Measurements from ENCODE around the gene GPSM1. TPM values are rescaled to one million over a fixed set of nuclear protein-coding genes. Genes with fewer than 3 reads are reported as not detected.
A peak's percentile ranks its signal among the peaks of the same experiment; 100 is the strongest.

Gene GPSM1
- total and polyA plus RNA-seq, 3 donors from 2014 or later = 33.5 to 101 (median 84.4) TPM

GRCh38 chr9:136363106-136363948 lies 36.0 kb downstream of the GPSM1 start, which contains the start of gene DNLZ:
TSS of gene DNLZ (minus strand) at chr9:136363744. CDS start at chr9:136363714, 30 bp downstream.
- no peaks in the 10 kb centered on the region for H3K27me3 ChIP-seq
- WGBS, 2 donors = 1 to 3% methylated on average over 11 to 94 of the region's 97 CpGs
- H3K36me3 ChIP-seq (ENCODE audit: low read depth, missing control alignments) = no peaks in the 10 kb centered on the region
- no peak for TF ChIP-seq POLR2A (IDR thresholded peaks at IDR 0.05)
- TF ChIP-seq, protein P1, sequence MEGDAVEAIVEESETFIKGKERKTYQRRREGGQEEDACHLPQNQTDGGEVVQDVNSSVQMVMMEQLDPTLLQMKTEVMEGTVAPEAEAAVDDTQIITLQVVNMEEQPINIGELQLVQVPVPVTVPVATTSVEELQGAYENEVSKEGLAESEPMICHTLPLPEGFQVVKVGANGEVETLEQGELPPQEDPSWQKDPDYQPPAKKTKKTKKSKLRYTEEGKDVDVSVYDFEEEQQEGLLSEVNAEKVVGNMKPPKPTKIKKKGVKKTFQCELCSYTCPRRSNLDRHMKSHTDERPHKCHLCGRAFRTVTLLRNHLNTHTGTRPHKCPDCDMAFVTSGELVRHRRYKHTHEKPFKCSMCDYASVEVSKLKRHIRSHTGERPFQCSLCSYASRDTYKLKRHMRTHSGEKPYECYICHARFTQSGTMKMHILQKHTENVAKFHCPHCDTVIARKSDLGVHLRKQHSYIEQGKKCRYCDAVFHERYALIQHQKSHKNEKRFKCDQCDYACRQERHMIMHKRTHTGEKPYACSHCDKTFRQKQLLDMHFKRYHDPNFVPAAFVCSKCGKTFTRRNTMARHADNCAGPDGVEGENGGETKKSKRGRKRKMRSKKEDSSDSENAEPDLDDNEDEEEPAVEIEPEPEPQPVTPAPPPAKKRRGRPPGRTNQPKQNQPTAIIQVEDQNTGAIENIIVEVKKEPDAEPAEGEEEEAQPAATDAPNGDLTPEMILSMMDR (IDR thresholded peaks at IDR 0.05) = peak; percentile 99
- intact Hi-C loops (cut with DNase I; ENCODE audit: low total_unique reads) = no loop called here
- H3K4me3 ChIP-seq = peak within 1 kb of the TSS; percentile 71 to 96
- H3K27ac ChIP-seq = peak within 1 kb of the TSS; percentile 70 to 94
- DNase-seq = peak; percentile 97
- no peaks in the 10 kb centered on the region for H3K9me3 ChIP-seq
- peaks cover 7% of the 10 kb centered on the region for H3K4me1 ChIP-seq

DNA sequence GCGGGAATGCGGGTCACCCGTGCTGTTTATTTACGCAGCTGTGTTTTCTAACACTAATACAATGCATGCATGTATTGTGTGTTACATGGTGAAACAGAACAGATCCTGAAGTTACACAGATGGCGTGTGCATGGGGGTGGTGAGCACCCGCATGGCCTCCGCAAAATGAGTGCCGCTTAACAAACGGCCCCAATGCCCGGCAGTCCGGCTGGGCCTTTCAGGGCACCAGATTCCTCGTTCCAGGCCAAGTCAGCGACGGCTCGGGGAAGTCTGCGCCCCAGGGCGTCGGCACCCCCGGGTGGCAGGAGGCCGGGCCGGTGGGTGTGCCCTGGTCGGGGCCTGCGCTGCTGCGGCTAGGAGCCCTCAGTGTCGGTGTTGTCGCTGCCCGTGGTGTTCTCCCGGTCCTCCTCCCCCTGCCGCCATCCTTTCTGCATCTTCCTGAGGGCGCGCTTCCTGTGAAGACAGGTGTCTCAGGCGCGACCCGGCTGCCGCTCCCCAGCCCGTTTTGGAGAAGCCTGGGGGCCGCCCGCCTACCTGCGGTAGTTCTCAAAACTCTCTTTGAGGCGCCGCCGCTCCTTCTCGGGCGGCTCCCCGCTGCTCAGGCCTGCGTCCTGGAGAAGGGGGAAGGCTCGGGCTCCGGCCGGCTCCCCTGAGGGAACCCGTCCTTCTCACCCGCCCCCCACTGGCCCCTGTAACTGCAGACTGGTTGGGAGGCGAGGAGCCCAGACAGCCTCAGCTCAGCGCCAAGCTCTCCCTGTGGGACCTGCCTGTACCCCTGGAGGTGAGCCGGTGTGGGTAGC lies 36.8 kb downstream of the GPSM1 start:
- Histone ChIP-seq H3K9me3 (no peaks in the 10 kb centered on the region), H3K27ac (peak overlapping the region in 1 of 2 donors; percentile 94), H3K4me1 (peaks cover 7% of the 10 kb centered on the region), H3K4me3 (peak overlapping the region; percentile 8 to 96), H3K27me3 (no peaks in the 10 kb centered on the region), H3K36me3 (ENCODE audit: low read depth, missing control alignments) (no peaks in the 10 kb centered on the region)
- DNase-seq = no peak
- no peak for TF ChIP-seq POLR2A (IDR thresholded peaks at IDR 0.05)
- TF ChIP-seq, protein P1 (IDR thresholded peaks at IDR 0.05) = no peak
- intact Hi-C loops (cut with DNase I; ENCODE audit: low total_unique reads) = no loop called here
- 44 to 45% methylated on average over 13 to 54 of the region's 54 CpGs for WGBS, 2 donors

- Histone ChIP-seq H3K9me3 (no peaks in the 10 kb centered on the region), H3K4me3 (peak overlapping the region in 1 of 2 donors; percentile 8), H3K4me1 (peaks cover 7% of the 10 kb centered on the region), H3K27ac (no peak overlapping the region), H3K36me3 (ENCODE audit: low read depth, missing control alignments) (no peaks in the 10 kb centered on the region), H3K27me3 (no peaks in the 10 kb centered on the region)
- TF ChIP-seq, protein P1 (IDR thresholded peaks at IDR 0.05) = no peak
- TF ChIP-seq POLR2A (IDR thresholded peaks at IDR 0.05) = no peak
- intact Hi-C loops (cut with DNase I; ENCODE audit: low total_unique reads) = no loop called here
- DNase-seq = no peak
- WGBS, 2 donors = 66 to 68% methylated on average over 13 to 27 of the region's 31 CpGs
These were observed 37.8 kb downstream of the GPSM1 start for GRCh38 chr9:136364942-136365774.

DNA sequence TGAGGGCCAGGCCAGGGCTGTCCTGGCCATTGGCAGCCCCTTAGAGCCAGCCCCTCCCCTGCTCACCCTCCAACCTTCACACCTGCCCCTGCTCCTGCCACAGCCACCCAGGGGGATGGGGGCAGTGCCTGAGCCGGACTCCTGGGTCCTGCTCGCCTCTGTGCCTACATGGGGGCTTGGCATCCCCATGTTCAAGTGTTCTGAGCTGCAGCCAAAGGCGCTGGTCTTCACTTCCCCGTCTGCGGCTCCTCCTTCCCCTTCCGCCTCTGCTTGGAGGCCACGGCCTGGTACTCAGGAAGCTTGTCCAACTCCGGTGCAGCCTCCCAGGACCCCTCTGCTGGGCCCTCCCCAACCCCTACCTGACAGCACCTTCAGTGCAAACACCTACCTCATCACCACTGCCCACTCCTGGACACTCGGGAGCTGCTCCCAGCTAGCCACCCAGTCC lies 38.5 kb downstream of the GPSM1 start:
- no peak for DNase-seq

More for the DNA sequence above, 38.5 kb downstream of the GPSM1 start:
- TF ChIP-seq POLR2A (IDR thresholded peaks at IDR 0.05) = no peak
- TF ChIP-seq, protein P1 (IDR thresholded peaks at IDR 0.05) = no peak
- intact Hi-C loops (cut with DNase I; ENCODE audit: low total_unique reads) = no loop called here
- no peak overlapping the region for H3K4me3 ChIP-seq
- WGBS, 2 donors = 75 to 78% methylated on average over 8 to 9 of the region's 9 CpGs
- H3K9me3 ChIP-seq = no peaks in the 10 kb centered on the region
- peaks cover 7% of the 10 kb centered on the region for H3K4me1 ChIP-seq
- H3K27ac ChIP-seq = no peak overlapping the region
- H3K36me3 ChIP-seq (ENCODE audit: low read depth, missing control alignments) = no peaks in the 10 kb centered on the region
- no peaks in the 10 kb centered on the region for H3K27me3 ChIP-seq
